Activated CD4-positive, alpha-beta T cell treated with anti-CD3 and anti-CD28 coated beads for 48 hours (primary cell): ENCODE measurements around the gene GAL3ST2.
"Not testable (repeated sequence)": the region's sequence is repeated elsewhere in the genome, so short reads cannot be mapped to it uniquely, and the experiment has no call there.

Experiments used
- DNase-seq: peaks from one replicate; pipeline ENCODE4 v3.0.0-alpha.2; 2020

The GAL3ST2 gene

GRCh38 chr2:241776336-241777169 lies at the start of gene GAL3ST2:
TSS of gene GAL3ST2 (plus strand) at chr2:241776822. CDS start at chr2:241776956, 134 bp downstream.
- DNase-seq: no peak

- no peak for DNase-seq
Measured at GRCh38 chr2:241728000-241728399, 48.6 kb upstream of the GAL3ST2 start.

- DNase-seq: no peak
Measured at GRCh38 chr2:241728627-241729026, 48.0 kb upstream of the GAL3ST2 start.

DNA sequence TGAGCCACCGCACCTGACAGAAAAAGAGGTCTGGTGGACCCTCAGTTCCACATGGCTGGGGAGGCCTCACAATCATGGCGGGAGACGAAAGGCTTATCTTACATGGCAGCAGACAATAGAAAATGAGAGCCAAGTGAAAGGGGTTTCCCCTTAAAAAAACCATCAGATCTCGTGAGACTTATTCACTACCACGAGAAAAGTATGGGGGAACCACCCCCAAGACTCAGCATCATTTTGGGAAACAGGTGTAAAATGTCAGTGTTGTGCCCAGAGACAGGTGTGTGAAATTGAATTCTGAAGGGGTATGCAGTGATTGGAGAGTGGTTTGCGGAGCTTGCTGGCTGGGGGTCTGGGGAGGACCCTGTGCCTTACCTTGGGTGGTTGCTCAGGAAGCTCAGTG lies 46.8 kb upstream of the GAL3ST2 start:
- DNase-seq: no peak

DNA sequence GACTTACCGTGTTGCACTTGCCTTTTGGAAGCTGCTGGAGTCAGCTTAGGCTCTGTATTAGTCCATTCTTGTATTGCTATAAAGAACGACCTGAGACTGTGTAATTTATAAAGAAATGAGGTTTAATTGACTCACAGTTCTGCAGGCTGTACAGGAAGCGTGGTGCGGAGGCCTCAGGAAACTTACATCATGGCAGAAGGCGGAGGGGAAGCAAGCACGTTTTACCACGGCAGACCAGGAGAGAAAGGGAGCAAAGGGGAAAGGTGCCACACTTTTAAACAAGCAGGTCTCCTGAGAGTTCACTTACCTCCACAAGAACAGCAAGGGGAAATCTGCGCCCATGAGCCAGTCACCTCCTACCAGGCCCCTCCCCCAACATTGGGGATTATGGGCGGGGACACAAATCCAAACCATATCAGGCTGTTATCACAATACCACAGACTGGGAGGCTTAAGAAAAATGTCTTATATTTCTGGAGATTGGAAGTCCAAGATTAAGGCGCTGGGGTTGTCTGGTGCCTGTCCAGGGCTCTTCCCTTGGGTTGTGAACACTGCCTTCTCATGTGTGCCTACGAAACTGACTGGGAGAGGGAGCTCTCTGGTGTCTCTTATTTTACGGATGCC lies 45.8 kb upstream of the GAL3ST2 start:
- peak; percentile 47 for DNase-seq

GRCh38 chr2:241732513-241733186 lies 44.0 kb upstream of the GAL3ST2 start:
- DNase-seq: peak; percentile 82

DNA sequence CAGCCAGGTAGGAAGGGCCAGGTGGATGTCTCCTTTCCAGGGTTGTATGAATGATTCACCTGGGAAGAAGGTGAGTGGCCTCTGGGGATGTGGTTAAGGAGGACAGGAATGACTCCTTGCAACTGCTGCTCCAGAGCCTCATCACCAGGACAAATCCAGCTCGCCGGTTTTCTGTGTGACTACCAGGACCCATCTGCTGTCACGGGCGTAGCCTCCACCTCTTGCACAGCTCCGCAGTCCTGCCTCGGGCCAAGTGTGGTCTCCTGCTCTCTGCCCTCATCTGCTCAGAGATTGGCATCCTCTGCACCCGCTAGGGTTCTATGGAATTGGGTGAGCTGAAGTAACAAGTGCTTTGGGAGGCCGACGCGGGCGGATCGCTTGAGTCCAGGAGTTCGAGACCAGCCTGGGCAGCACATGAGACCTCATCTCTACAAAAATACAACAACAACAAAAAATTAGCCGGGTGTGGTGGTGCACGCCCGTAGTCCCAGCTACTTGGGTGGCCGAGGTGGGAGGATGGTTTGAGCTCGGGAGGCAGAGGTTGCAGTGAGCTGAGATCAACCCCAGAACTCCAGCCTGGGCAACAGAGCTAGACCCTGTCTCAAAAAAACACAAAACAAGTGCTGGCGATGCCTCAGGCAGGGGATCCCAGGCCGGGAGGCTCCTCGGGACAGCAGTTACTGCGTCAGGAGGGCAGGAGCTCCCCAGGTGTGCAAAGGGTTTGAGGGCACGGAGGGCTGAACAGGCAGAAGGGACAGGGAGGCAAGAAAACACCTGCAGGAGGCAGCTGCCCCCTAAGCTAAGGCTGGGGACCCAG lies 43.0 kb upstream of the GAL3ST2 start:
- no peak for DNase-seq

GRCh38 chr2:241734208-241734466 lies 42.5 kb upstream of the GAL3ST2 start:
- DNase-seq: no peak

- DNase-seq: peak; percentile 96
Measured at GRCh38 chr2:241734467-241735208, 42.0 kb upstream of the GAL3ST2 start, which contains the start of gene D2HGDH. TSS of gene D2HGDH (plus strand) at chr2:241734630. CDS start at chr2:241735225, 595 bp downstream.

DNA sequence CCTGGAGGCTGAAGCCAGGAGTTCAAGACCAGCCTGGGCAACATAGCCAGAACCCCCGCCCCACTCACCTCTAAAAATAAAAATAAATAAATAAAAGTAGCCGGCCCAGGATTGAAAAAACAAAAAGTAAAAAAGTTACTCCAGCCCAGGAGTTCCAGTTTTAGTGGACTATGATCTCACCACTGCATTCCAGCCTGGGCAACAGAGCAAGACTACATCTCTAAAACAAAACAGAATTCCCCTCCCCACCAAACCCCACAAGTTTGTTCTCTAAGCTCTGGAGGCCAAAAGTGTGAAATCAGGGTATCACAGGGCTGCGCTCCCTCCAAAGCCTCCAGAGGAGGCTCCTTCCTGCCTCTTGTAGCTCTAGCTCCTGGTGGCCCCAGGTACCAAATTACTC lies 40.5 kb upstream of the GAL3ST2 start:
- DNase-seq: no peak

DNA sequence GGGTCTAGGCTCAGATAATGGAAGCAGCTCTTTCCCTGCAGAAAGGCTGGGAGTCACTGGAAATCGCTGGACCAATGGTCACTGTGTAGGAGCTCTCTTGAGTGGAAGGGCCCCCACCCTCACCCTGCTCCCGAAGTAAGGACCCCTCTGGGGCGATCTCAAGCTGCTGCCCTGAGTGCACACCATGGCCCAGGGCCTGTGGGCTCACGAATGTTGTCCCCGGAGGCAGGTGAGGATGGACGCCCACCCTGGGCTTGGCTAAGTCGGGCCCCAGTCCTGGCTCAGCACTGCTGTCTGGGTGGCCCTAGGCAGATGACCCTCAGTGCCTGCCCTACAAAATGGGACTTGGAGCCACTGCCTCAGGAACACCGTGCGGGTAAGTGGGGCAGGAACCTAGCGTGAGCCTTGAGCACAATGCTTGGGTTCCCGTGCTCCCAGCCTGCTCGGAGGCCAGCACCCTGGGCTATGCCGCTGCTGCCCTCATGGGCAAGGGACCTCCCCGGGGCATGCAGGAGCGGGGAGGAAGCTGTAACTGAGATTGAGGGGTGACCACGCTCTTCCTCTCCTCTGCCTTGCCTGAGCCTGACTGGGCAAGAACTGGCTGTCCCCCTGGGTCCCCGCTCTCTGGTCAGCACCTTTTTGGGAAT lies 38.5 kb upstream of the GAL3ST2 start:
- no peak for DNase-seq

DNA sequence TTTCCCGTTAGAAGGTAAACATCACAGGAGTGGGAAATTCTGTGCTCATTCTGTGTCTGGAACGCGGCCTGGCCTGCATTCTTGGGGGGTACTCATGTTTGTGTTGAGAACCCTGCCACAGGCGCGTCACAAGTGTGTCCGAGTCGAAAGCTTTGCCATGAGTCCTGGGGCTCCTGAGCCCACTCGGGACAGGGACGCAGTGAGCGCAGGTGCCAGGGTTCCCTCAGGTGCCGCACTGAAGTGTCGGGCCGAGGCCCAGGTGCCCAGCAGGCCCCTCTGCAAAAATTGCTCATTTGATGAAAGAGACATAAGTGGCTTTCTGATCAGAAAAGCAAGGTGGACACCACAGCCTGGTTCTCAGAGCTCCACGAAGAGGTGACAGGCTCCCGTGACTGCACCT lies 37.4 kb upstream of the GAL3ST2 start:
- DNase-seq: no peak

GRCh38 chr2:241739651-241740050 lies 37.0 kb upstream of the GAL3ST2 start:
- DNase-seq: peak; percentile 87

GRCh38 chr2:241741016-241741415 lies 35.6 kb upstream of the GAL3ST2 start:
- peak; percentile 41 for DNase-seq

GRCh38 chr2:241742320-241742939 lies 34.2 kb upstream of the GAL3ST2 start:
- no peak for DNase-seq

DNA sequence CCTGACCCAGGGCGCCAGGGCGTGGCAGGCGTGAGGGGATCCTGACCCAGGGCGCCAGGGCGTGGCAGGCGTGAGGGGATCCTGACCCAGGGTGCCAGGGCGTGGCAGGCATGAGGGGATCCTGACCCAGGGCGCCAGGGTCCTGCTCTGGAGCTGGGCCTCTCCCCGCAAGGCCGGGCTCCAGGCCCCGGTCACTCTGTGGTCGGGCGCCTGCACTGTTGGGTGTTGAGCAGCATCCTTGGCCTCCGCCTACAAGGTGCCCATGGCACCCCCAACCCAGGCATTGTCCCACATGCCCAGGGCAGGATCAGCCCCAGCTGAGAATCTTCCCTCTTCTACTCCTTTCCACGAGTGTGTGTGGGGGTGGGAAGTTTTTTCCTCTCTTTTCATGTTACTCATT lies 33.6 kb upstream of the GAL3ST2 start:
- DNase-seq: not testable (repeated sequence)

GRCh38 chr2:241743620-241744019 lies 33.0 kb upstream of the GAL3ST2 start:
- no peak for DNase-seq

- DNase-seq: no peak
Measured at GRCh38 chr2:241744028-241744754, 32.4 kb upstream of the GAL3ST2 start.

GRCh38 chr2:241745276-241745675 lies 31.3 kb upstream of the GAL3ST2 start:
- no peak for DNase-seq

- DNase-seq: no peak
Measured at GRCh38 chr2:241746084-241746483, 30.5 kb upstream of the GAL3ST2 start.
